ENCODE results near the gene COL27A1.

The COL27A1 gene

DNA sequence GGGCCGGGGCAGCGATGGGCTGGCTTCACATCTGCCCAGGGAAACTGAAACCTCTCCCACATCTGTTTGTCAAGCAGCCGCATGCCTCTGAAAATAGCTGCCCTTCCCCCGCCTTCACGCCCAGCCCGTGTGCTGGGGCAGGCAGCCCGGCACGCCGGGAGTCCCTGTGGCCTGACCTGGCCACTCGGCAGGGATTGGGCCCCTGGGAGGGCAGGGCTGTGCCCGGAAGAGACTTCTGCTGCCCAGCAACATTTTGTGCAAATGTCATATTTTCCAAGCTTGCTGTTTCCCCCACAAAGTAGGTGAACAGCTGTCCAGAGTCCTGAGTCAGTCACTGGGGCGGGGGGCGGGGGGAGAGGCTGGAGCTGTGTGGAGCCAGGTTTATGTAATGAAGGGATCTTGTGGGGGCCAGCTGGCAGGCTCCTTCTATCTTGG is 8.2 kb downstream of the COL27A1 start:
- no peak overlapping the region for H3K4me3 ChIP-seq (ENCODE audit: control insufficient read depth, low read depth, low read length)
- no peak for DNase-seq (ENCODE audit: low read depth)
- TF ChIP-seq, protein P1, sequence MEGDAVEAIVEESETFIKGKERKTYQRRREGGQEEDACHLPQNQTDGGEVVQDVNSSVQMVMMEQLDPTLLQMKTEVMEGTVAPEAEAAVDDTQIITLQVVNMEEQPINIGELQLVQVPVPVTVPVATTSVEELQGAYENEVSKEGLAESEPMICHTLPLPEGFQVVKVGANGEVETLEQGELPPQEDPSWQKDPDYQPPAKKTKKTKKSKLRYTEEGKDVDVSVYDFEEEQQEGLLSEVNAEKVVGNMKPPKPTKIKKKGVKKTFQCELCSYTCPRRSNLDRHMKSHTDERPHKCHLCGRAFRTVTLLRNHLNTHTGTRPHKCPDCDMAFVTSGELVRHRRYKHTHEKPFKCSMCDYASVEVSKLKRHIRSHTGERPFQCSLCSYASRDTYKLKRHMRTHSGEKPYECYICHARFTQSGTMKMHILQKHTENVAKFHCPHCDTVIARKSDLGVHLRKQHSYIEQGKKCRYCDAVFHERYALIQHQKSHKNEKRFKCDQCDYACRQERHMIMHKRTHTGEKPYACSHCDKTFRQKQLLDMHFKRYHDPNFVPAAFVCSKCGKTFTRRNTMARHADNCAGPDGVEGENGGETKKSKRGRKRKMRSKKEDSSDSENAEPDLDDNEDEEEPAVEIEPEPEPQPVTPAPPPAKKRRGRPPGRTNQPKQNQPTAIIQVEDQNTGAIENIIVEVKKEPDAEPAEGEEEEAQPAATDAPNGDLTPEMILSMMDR (IDR thresholded peaks at IDR 0.05; ENCODE audit: control insufficient read depth, insufficient read depth, low read depth, low read length, missing control alignments) = no peak

GRCh38 chr9:114164191-114164794 is 9.0 kb downstream of the COL27A1 start:
- DNase-seq (ENCODE audit: low read depth) = no peak
- TF ChIP-seq, protein P1 (IDR thresholded peaks at IDR 0.05; ENCODE audit: control insufficient read depth, insufficient read depth, low read depth, low read length, missing control alignments) = no peak
- H3K4me3 ChIP-seq (ENCODE audit: control insufficient read depth, low read depth, low read length) = no peak overlapping the region

DNA sequence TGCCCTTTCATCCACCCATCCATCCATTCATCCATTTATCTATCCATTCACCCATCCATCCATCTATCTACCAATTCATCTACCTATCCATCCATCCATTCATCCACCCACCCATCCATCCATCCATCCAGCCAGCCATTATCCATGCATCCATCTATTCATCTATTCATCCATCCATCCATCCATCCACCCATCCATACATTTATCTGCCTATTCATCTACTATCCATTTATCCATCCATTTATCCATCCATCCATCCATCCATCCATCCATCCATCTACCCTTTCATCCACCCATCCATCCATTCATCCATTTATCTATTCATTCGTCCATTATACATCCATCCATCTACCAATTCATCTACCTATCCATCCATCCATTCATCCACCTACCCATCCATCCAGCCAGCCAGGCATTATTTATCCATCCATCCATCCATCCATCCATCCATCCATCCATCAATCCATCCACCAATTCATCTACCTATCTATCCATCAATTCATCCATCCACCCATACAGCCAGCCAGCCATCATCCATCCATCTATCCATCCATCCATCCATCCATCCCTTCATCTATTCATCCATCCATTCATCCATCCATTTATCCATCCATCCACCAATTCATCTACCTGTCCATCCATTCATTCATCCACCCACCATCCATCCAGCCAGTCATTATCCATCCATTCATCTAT is 10.2 kb downstream of the COL27A1 start:
- no peak overlapping the region for H3K4me3 ChIP-seq (ENCODE audit: control insufficient read depth, low read depth, low read length)
- TF ChIP-seq, protein P1 (IDR thresholded peaks at IDR 0.05; ENCODE audit: control insufficient read depth, insufficient read depth, low read depth, low read length, missing control alignments) = no peak

GRCh38 chr9:114166103-114166470 is 10.8 kb downstream of the COL27A1 start:
- TF ChIP-seq, protein P1 (IDR thresholded peaks at IDR 0.05; ENCODE audit: control insufficient read depth, insufficient read depth, low read depth, low read length, missing control alignments) = no peak
- no peak overlapping the region for H3K4me3 ChIP-seq (ENCODE audit: control insufficient read depth, low read depth, low read length)

More for the DNA sequence above, 10.2 kb downstream of the COL27A1 start:
- no peak for DNase-seq (ENCODE audit: low read depth)

DNA sequence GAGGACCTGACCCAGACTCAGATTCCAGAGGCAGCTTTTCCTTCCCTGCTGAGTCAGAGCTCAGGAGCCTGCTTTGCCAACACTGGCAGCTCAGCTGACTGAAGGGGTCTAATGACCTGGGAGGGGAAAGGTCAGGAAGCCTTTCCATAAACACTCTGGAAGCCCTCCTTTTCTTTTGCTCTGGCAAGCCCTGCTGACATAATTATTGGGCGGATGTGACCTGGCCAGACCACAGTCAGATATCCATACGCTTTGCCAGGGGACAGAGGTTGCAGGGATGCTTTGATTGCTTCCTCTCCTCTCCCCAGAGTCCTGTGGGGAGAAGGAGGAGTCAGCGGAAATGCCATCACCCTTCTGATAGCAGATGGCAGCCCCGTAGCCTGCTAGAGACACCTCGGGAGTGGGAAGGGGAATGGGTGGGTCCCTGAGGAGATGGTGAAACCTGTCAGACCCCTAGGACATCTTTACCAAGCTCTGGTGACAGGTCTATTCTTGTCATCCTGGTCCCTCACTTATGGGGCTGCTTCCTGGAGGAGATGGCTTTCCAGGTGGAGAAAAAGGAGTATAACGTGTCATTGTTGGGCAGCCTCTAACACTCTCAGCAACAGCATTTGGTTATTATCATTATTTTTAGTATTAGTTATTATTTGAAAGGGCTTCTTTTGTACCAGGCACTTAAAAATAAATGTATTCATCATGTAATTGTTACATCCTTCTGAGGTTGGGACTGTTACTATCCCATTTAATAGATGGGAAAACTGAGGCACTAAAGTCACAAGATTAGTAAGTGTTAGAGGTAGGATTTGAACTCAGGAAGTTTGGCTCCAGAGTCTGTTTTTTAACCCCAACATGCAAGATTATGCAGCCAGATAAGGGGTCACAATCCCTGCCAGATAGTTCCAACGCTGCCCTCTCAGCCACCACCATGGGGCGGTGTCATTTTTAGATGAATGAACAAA is 11.6 kb downstream of the COL27A1 start:
- no peak overlapping the region for H3K4me3 ChIP-seq (ENCODE audit: control insufficient read depth, low read depth, low read length)
- TF ChIP-seq, protein P1 (IDR thresholded peaks at IDR 0.05; ENCODE audit: control insufficient read depth, insufficient read depth, low read depth, low read length, missing control alignments) = no peak
- no peak for DNase-seq (ENCODE audit: low read depth)

More at GRCh38 chr9:114166103-114166470, 10.8 kb downstream of the COL27A1 start:
- DNase-seq (ENCODE audit: low read depth) = no peak

- no peak overlapping the region for H3K4me3 ChIP-seq (ENCODE audit: control insufficient read depth, low read depth, low read length)
- TF ChIP-seq, protein P1 (IDR thresholded peaks at IDR 0.05; ENCODE audit: control insufficient read depth, insufficient read depth, low read depth, low read length, missing control alignments) = no peak
- no peak for DNase-seq (ENCODE audit: low read depth)
Observed at GRCh38 chr9:114167591-114168091, 12.3 kb downstream of the COL27A1 start.
